ENCODE measurements around the gene DPP10.
"Not testable (repeated sequence)": the region's sequence is repeated elsewhere in the genome, so short reads cannot be mapped to it uniquely, and the experiment has no call there.

Gene DPP10

GRCh38 chr2:114515882-114516281, 73.4 kb downstream of the DPP10 start:
- no peak for DNase-seq (ENCODE audit: low read depth in 2 of 2)

- DNase-seq (ENCODE audit: low read depth in 2 of 2) = no peak
Observed at GRCh38 chr2:114517580-114517979, 75.1 kb downstream of the DPP10 start.

- DNase-seq (ENCODE audit: low read depth in 2 of 2) = no peak
Observed at GRCh38 chr2:114518738-114519137, 76.3 kb downstream of the DPP10 start.

- DNase-seq (ENCODE audit: low read depth in 2 of 2) = not testable (repeated sequence)
Observed at GRCh38 chr2:114522612-114523011, 80.2 kb downstream of the DPP10 start.

GRCh38 chr2:114525955-114526354, 83.5 kb downstream of the DPP10 start:
- no peak for DNase-seq (ENCODE audit: low read depth in 2 of 2)

- no peak for DNase-seq (ENCODE audit: low read depth in 2 of 2)
Observed at GRCh38 chr2:114526841-114527240, 84.4 kb downstream of the DPP10 start.

GRCh38 chr2:114527330-114527983, 85.0 kb downstream of the DPP10 start:
- no peak for DNase-seq (ENCODE audit: low read depth in 2 of 2)

GRCh38 chr2:114534116-114535084, 92.0 kb downstream of the DPP10 start:
- DNase-seq (ENCODE audit: low read depth in 2 of 2) = no peak

- DNase-seq (ENCODE audit: low read depth in 2 of 2) = no peak
Observed at GRCh38 chr2:114537777-114538176, 95.3 kb downstream of the DPP10 start.

GRCh38 chr2:114542695-114543094, 100.3 kb downstream of the DPP10 start:
- DNase-seq (ENCODE audit: low read depth in 2 of 2) = no peak

GRCh38 chr2:114543236-114543766, 100.9 kb downstream of the DPP10 start:
- no peak for DNase-seq (ENCODE audit: low read depth in 2 of 2)

- DNase-seq (ENCODE audit: low read depth in 2 of 2) = no peak
Observed at GRCh38 chr2:114545052-114545451, 102.6 kb downstream of the DPP10 start.

- no peak for DNase-seq (ENCODE audit: low read depth in 2 of 2)
Observed at GRCh38 chr2:114546531-114546930, 104.1 kb downstream of the DPP10 start.

- no peak for DNase-seq (ENCODE audit: low read depth in 2 of 2)
Observed at GRCh38 chr2:114548151-114548550, 105.7 kb downstream of the DPP10 start.

GRCh38 chr2:114550364-114550763, 107.9 kb downstream of the DPP10 start:
- no peak for DNase-seq (ENCODE audit: low read depth in 2 of 2)

- DNase-seq (ENCODE audit: low read depth in 2 of 2) = no peak
Observed at GRCh38 chr2:114550895-114551793, 108.7 kb downstream of the DPP10 start.

GRCh38 chr2:114553027-114553426, 110.6 kb downstream of the DPP10 start:
- DNase-seq (ENCODE audit: low read depth in 2 of 2) = no peak

- no peak for DNase-seq (ENCODE audit: low read depth in 2 of 2)
Observed at GRCh38 chr2:114569166-114569565, 126.7 kb downstream of the DPP10 start.

- no peak for DNase-seq (ENCODE audit: low read depth in 2 of 2)
Observed at GRCh38 chr2:114577657-114578056, 135.2 kb downstream of the DPP10 start.

- no peak for DNase-seq (ENCODE audit: low read depth in 2 of 2)
Observed at GRCh38 chr2:114579542-114579941, 137.1 kb downstream of the DPP10 start.

- DNase-seq (ENCODE audit: low read depth in 2 of 2) = no peak
Observed at GRCh38 chr2:114580691-114581090, 138.2 kb downstream of the DPP10 start.

- DNase-seq (ENCODE audit: low read depth in 2 of 2) = no peak
Observed at GRCh38 chr2:114598329-114598728, 155.9 kb downstream of the DPP10 start.
